Measurements from ENCODE around the gene ATP6AP1.

GRCh38 chrX:154457491-154458115, 29.1 kb downstream of the ATP6AP1 start:
- no peak for TF ChIP-seq GATA2 (IDR thresholded peaks at IDR 0.05; ENCODE audit: low read depth, low read length)
- no peak for TF ChIP-seq GATA3 (IDR thresholded peaks at IDR 0.05; ENCODE audit: low read depth, low read length)
